H1 (cell line): ENCODE data around the gene MRPL54. TPM values are rescaled to one million over a fixed set of nuclear protein-coding genes. Genes with fewer than 3 reads are reported as not detected.

ENCODE experiments used
- CTCF ChIA-PET: fragments of 300-600 bp; sonication (Branson Sonifier 250); formaldehyde crosslinking; loops from one replicate; lab custom pipeline; 2021; ENCODE audit not compliant: partially characterized antibody; lab: Charles Lee
- POLR2A ChIA-PET: fragments of 300-600 bp; sonication (Branson Sonifier 250); formaldehyde crosslinking; loops from one replicate; lab custom pipeline; 2021; ENCODE audit warnings: inconsistent platforms; ENCODE audit not compliant: partially characterized antibody; lab: Charles Lee
- DNase-seq, 2 experiments: peaks; one replicate each; pipeline versions ENCODE4 v3.0.0 to v3.0.0-alpha.2; 2010 to 2022; ENCODE audit warnings: low spot score in 2 of 2, low read depth in 1 of 2, mixed read lengths in 1 of 2
- FAIRE-seq: peaks from 2 replicates; lab custom pipeline; 2011; peaks lifted over from hg19 to GRCh38; lab: Jason Lieb, UNC
- H2AFZ ChIP-seq: 2 replicates; pipeline ENCODE4 v1.8.1; 2012; ENCODE audit warnings: low read length, inconsistent platforms
- H2AK5ac ChIP-seq: 2 replicates; pipeline ENCODE4 v1.6.1; 2013; ENCODE audit warnings: low read depth, low read length
- H2BK120ac ChIP-seq: replicated peaks from 2 replicates; pipeline ENCODE3; 2013; ENCODE audit warnings: low read depth, low read length, inconsistent platforms
- H2BK12ac ChIP-seq: 2 replicates; pipeline ENCODE4 v1.6.1; 2013; ENCODE audit warnings: low read depth, low read length
- H2BK15ac ChIP-seq: 2 replicates; pipeline ENCODE4 v1.6.1; 2013; ENCODE audit warnings: low read length
- H2BK20ac ChIP-seq: 2 replicates; pipeline ENCODE4 v1.6.1; 2013; ENCODE audit warnings: low read length
- H2BK5ac ChIP-seq: 2 replicates; pipeline ENCODE4 v1.6.1; 2013; ENCODE audit warnings: low read depth, low read length
- H3K14ac ChIP-seq: 2 replicates; pipeline ENCODE4 v1.6.1; 2013; ENCODE audit warnings: inconsistent platforms; ENCODE audit not compliant: insufficient read length
- H3K18ac ChIP-seq: 2 replicates; pipeline ENCODE4 v1.6.1; 2013; ENCODE audit warnings: low read length; ENCODE audit errors: extremely low read depth
- H3K23ac ChIP-seq: 2 replicates; pipeline ENCODE4 v1.6.1; 2013; ENCODE audit warnings: inconsistent platforms; ENCODE audit not compliant: insufficient read length
- H3K23me2 ChIP-seq: 2 replicates; pipeline ENCODE4 v1.6.1; 2013; ENCODE audit warnings: low read depth, low read length
- H3K27ac ChIP-seq: 2 replicates; pipeline ENCODE4 v1.6.1; 2011; ENCODE audit warnings: low read depth, low read length, inconsistent platforms
- H3K27me3 ChIP-seq, 4 experiments: replicated peaks in 1 of 4; 1 replicate in 1 of 4; 2 replicates in 3 of 4; pipeline versions ENCODE4 v1.6.1 to v1.8.1; 2011 to 2013; ENCODE audit warnings: low read length in 3 of 4, mild to moderate bottlenecking in 3 of 4, inconsistent platforms in 2 of 4, mixed read lengths in 2 of 4, moderate library complexity in 1 of 4; ENCODE audit not compliant: control insufficient read depth in 3 of 4, insufficient read depth in 3 of 4; ENCODE audit errors: extremely low read depth in 1 of 4
- H3K36me3 ChIP-seq, 4 experiments: 2 replicates each; pipeline versions ENCODE4 v1.6.1 to v1.8.1; 2011 to 2013; ENCODE audit warnings: mild to moderate bottlenecking in 4 of 4, low read length in 3 of 4, moderate library complexity in 2 of 4, control low read depth in 1 of 4, inconsistent platforms in 1 of 4; ENCODE audit not compliant: insufficient read depth in 4 of 4, control insufficient read depth in 2 of 4
- H3K4ac ChIP-seq: replicated peaks from 2 replicates; pipeline ENCODE3; 2013; ENCODE audit warnings: low read length, low read depth, mixed read lengths, inconsistent platforms; ENCODE audit not compliant: insufficient read length
- H3K4me1 ChIP-seq, 4 experiments: replicated peaks in 1 of 4; 1 replicate in 1 of 4; 2 replicates in 3 of 4; pipeline versions ENCODE4 v1.6.1 to v1.8.1; 2011 to 2013; ENCODE audit warnings: low read length in 3 of 4, inconsistent platforms in 2 of 4, mixed read lengths in 1 of 4; ENCODE audit not compliant: insufficient read depth in 4 of 4, control insufficient read depth in 3 of 4
- H3K4me2 ChIP-seq, 2 experiments: 2 replicates each; pipeline versions ENCODE4 v1.6.1 to v1.8.1; 2011 to 2013; ENCODE audit warnings: low read depth in 2 of 2, low read length in 2 of 2, control low read depth in 1 of 2, inconsistent platforms in 1 of 2, mild to moderate bottlenecking in 1 of 2; ENCODE audit not compliant: insufficient read depth in 1 of 2
- H3K4me3 ChIP-seq, 4 experiments: fragments of 200-600, 300-600 bp in 1 of 4; sonication (generic), shearing (Covaris generic), sonication (Bioruptor Twin) in 1 of 4; 2 replicates each; pipeline versions ENCODE4 v1.5.1 to v1.8.1; 2011 to 2016; ENCODE audit warnings: low read length in 4 of 4, low read depth in 3 of 4, control low read depth in 2 of 4, inconsistent platforms in 2 of 4, mild to moderate bottlenecking in 2 of 4, mixed read lengths in 1 of 4, moderate library complexity in 1 of 4; ENCODE audit not compliant: insufficient read depth in 2 of 4; ENCODE audit errors: extremely low read depth in 1 of 4
- H3K56ac ChIP-seq: replicated peaks from 2 replicates; pipeline ENCODE3; 2013; ENCODE audit warnings: low read depth, mild to moderate bottlenecking, mixed read lengths, low read length, inconsistent platforms; ENCODE audit not compliant: insufficient read length
- H3K79me1 ChIP-seq: 2 replicates; pipeline ENCODE4 v1.6.1; 2013; ENCODE audit warnings: low read depth, low read length, control low read depth
- H3K79me2 ChIP-seq, 2 experiments: 2 replicates each; pipeline versions ENCODE4 v1.6.1 to v1.8.1; 2012 to 2013; ENCODE audit warnings: low read length in 2 of 2, mild to moderate bottlenecking in 2 of 2, inconsistent platforms in 1 of 2; ENCODE audit not compliant: insufficient read depth in 2 of 2, control insufficient read depth in 1 of 2
- H3K9ac ChIP-seq, 4 experiments: replicated peaks in 1 of 4; 1 replicate in 1 of 4; 2 replicates in 3 of 4; pipeline versions ENCODE4 v1.6.1 to v1.8.1; 2011 to 2013; ENCODE audit warnings: low read depth in 3 of 4, low read length in 3 of 4, control low read depth in 2 of 4, mild to moderate bottlenecking in 2 of 4, moderate library complexity in 2 of 4, inconsistent platforms in 1 of 4; ENCODE audit errors: extremely low read depth in 1 of 4
- H3K9me3 ChIP-seq, 2 experiments: 2 replicates each; pipeline versions ENCODE4 v1.6.1 to v1.8.1; 2012 to 2013; ENCODE audit warnings: mild to moderate bottlenecking in 2 of 2, moderate library complexity in 2 of 2, control low read depth in 1 of 2, inconsistent platforms in 1 of 2, low read depth in 1 of 2, low read length in 1 of 2, mixed read lengths in 1 of 2; ENCODE audit not compliant: insufficient read depth in 2 of 2
- H4K20me1 ChIP-seq, 2 experiments: replicated peaks in 1 of 2; 2 replicates each; pipeline versions ENCODE3 to v1.8.1; 2011 to 2013; ENCODE audit warnings: inconsistent platforms in 2 of 2, low read length in 2 of 2, mild to moderate bottlenecking in 1 of 2; ENCODE audit not compliant: insufficient read depth in 2 of 2, control insufficient read depth in 1 of 2
- H4K5ac ChIP-seq: 2 replicates; pipeline ENCODE4 v1.6.1; 2013; ENCODE audit warnings: low read length, low read depth, mixed read lengths, inconsistent platforms; ENCODE audit not compliant: insufficient read length
- H4K8ac ChIP-seq: 2 replicates; pipeline ENCODE4 v1.8.0; 2013; ENCODE audit warnings: mild to moderate bottlenecking, moderate library complexity, low read length, inconsistent platforms; ENCODE audit not compliant: insufficient read depth; ENCODE audit errors: extremely low read depth
- H4K91ac ChIP-seq: replicated peaks from 2 replicates; pipeline ENCODE3; 2013; ENCODE audit warnings: low read length, mixed read lengths, inconsistent platforms; ENCODE audit not compliant: insufficient read length
- BCL11A ChIP-seq, 2 experiments: IDR thresholded peaks; one replicate each; pipeline ENCODE4 v1.6.1; 2011; ENCODE audit warnings: low read depth in 2 of 2, low read length in 2 of 2, mild to moderate bottlenecking in 2 of 2
- BRCA1 ChIP-seq: IDR thresholded peaks from 2 replicates; pipeline ENCODE4 v1.6.1; 2012; ENCODE audit warnings: low read depth, low read length, improper control_type of control experiment
- E2F6 ChIP-seq: IDR thresholded peaks from 2 replicates; pipeline ENCODE4 v1.6.1; 2012; ENCODE audit warnings: inconsistent platforms
- MAX ChIP-seq: IDR thresholded peaks from 2 replicates; pipeline ENCODE4 v1.6.1; 2012; ENCODE audit warnings: inconsistent platforms
- PHF8 ChIP-seq: fragments of 200-600 bp; sonication (generic); conservative IDR thresholded peaks from 2 replicates; pipeline ENCODE4 v1.7.1; 2012; ENCODE audit warnings: low read depth, mild to moderate bottlenecking, inconsistent platforms, low read length, moderate library complexity
- POLR2A ChIP-seq, 2 experiments: IDR thresholded peaks; 1 replicate in 1 of 2; 2 replicates in 1 of 2; pipeline ENCODE4 v1.6.1; 2011; ENCODE audit warnings: low read depth in 2 of 2, low read length in 2 of 2, mild to moderate bottlenecking in 2 of 2; ENCODE audit errors: control extremely low read depth in 1 of 2
- POU5F1 ChIP-seq: IDR thresholded peaks from 2 replicates; pipeline ENCODE4 v1.6.1; 2011; ENCODE audit warnings: low read depth, mild to moderate bottlenecking, low read length, moderate library complexity
- RBBP5 ChIP-seq: IDR thresholded peaks from 2 replicates; pipeline ENCODE4 v1.7.1; 2012; ENCODE audit warnings: low read depth, mild to moderate bottlenecking, inconsistent platforms, low read length, moderate library complexity, borderline replicate concordance
- SIN3A ChIP-seq, 2 experiments: IDR thresholded peaks in 1 of 2; conservative IDR thresholded peaks in 1 of 2; 2 replicates each; pipeline ENCODE4 v1.6.1; 2011 to 2012; ENCODE audit warnings: low read length in 2 of 2, improper control_type of control experiment in 1 of 2, low read depth in 1 of 2, mild to moderate bottlenecking in 1 of 2
- SP1 ChIP-seq: IDR thresholded peaks from 2 replicates; pipeline ENCODE4 v1.6.1; 2011; ENCODE audit warnings: low read depth, low read length
- SP2 ChIP-seq: IDR thresholded peaks from 2 replicates; pipeline ENCODE4 v1.6.1; 2012; ENCODE audit warnings: mild to moderate bottlenecking, low read length, inconsistent platforms
- TCF12 ChIP-seq: IDR thresholded peaks from 2 replicates; pipeline ENCODE4 v1.6.1; 2011; ENCODE audit warnings: low read depth, mild to moderate bottlenecking, low read length
- YY1 ChIP-seq: IDR thresholded peaks from 2 replicates; pipeline ENCODE4 v1.6.1; 2011; ENCODE audit warnings: low read depth, mild to moderate bottlenecking, low read length
- ZNF274 ChIP-seq: IDR thresholded peaks from 2 replicates; pipeline ENCODE4 v1.7.0; 2012; ENCODE audit warnings: low read length, borderline replicate concordance; ENCODE audit errors: extremely low read depth
- WGBS, 2 experiments: shearing (Covaris generic) in 1 of 2; methylation state at CpG; one replicate each; pipeline versions ENCODE4 v1.1.6 to v1.1.7; 2013 to 2015; ENCODE audit warnings: low lambda C conversion rate in 2 of 2, mixed read lengths in 2 of 2, inconsistent platforms in 1 of 2, low coverage in 1 of 2, missing lambda C conversion rate in 1 of 2; ENCODE audit not compliant: insufficient replicate concordance in 2 of 2, insufficient coverage in 1 of 2, insufficient read length in 1 of 2; ENCODE audit errors: extremely low coverage in 1 of 2, missing lambda C conversion rate in 1 of 2; 5-methylcytosine and 5-hydroxymethylcytosine counted together
- polyA plus RNA-seq, 7 experiments: library from polyadenylated mRNA; depleted of rRNA in 3 of 7; stranded (reverse) in 5 of 7; unstranded in 2 of 7; fragments of >200 nt in 5 of 7; fragments of 200-250 nt in 2 of 7; gene quantifications; 1 replicate in 5 of 7; 2 replicates in 1 of 7; 4 replicates in 1 of 7; pipeline versions ENCODE4 v1.2.1 to v1.2.3, GENCODE V29; 2011 to 2013; ENCODE audit warnings: missing spikeins in 2 of 7, mixed read lengths in 2 of 7
- total RNA-seq: library from RNA; stranded (reverse); fragmentation: NEBNext Ultra II Directional; extraction: Animal tissue kit (Norgen Biotek cat#: 25700); gene quantifications from 2 replicates; pipeline ENCODE4 v1.2.1, GENCODE V29; 2021

MRPL54 gene
- total and polyA plus RNA-seq, 2 of the 8 experiments (the other 6 are each of a cell fraction or from before 2014, with no cell fraction given): 63.8 to 72.8 TPM

- POLR2A ChIA-PET: interaction anchor here (0.9 to 1.4 kb wide), 2 partner anchors 9 to 266 kb away, joined by 3 read pairs; partner anchors contain the start of gene EEF2
- Histone ChIP-seq H4K91ac (no peak overlapping the region), H3K23ac (no peak overlapping the region), H3K4me1 (peaks cover 0 to 11% (median 6%) of the 10 kb centered on the region in 4 experiments; a peak in 5 of 7 replicates), H3K27ac (no peak overlapping the region), H2BK120ac (no peak overlapping the region), H4K5ac (no peak overlapping the region), H3K18ac (no peak overlapping the region), H3K79me1 (no peaks in the 10 kb centered on the region), H3K9ac (no peak overlapping the region), H2AFZ (no peak overlapping the region), H3K4me3 (no peak overlapping the region), H2BK20ac (no peak overlapping the region), H2AK5ac (no peak overlapping the region), H3K56ac (no peak overlapping the region), H4K8ac (no peak overlapping the region), H2BK5ac (no peak overlapping the region), H2BK15ac (no peak overlapping the region), H3K4me2 (no peak overlapping the region), H2BK12ac (no peak overlapping the region), H3K27me3 (peaks cover 0 to 3% (median 0%) of the 10 kb centered on the region in 4 experiments; a peak in 2 of 7 replicates), H4K20me1 (no peaks in the 10 kb centered on the region), H3K79me2 (no peaks in the 10 kb centered on the region), H3K4ac (no peak overlapping the region), H3K9me3 (no peaks in the 10 kb centered on the region), H3K14ac (no peak overlapping the region), H3K23me2 (peaks cover 8% of the 10 kb centered on the region; the same call in 1 of the 2 replicates), H3K36me3 (no peaks in the 10 kb centered on the region)
- FAIRE-seq (no peak), DNase-seq (no peak)
- CTCF ChIA-PET: interaction anchor here (0.8 to 5.8 kb wide), 14 partner anchors 12 to 878 kb away, joined by 3 to 66 read pairs (median 4); partner anchors contain the start of gene TJP3
- WGBS, 2 experiments: 92% methylated on average over 4 of the region's 4 CpGs; no CpG with 5 or more reads in 1 of the 2 experiments
- no peak for TF ChIP-seq BRCA1
- TF ChIP-seq E2F6: no peak
- no peak for TF ChIP-seq PHF8
- TF ChIP-seq SP1: 0 out of 2 replicates have a peak, but pooled peaks have one; percentile 1
- no peak for TF ChIP-seq BCL11A (IDR thresholded peaks at IDR 0.05; ENCODE audit: low read depth in 2 of 2, low read length in 2 of 2)
- no peak for TF ChIP-seq POU5F1
- TF ChIP-seq POLR2A (IDR thresholded peaks at IDR 0.05; ENCODE audit: control extremely low read depth in 1 of 2, low read depth in 2 of 2, low read length in 2 of 2): no peak
- no peak for TF ChIP-seq RBBP5
- no peak for TF ChIP-seq SP2
- TF ChIP-seq SIN3A (conservative IDR thresholded peaks at IDR 0.05 in 1 of 2, IDR thresholded peaks at IDR 0.05 in 1 of 2; ENCODE audit: low read depth in 1 of 2, low read length in 2 of 2): no peak
- no peak for TF ChIP-seq MAX
- no peak for TF ChIP-seq TCF12
- no peak for TF ChIP-seq YY1
- TF ChIP-seq ZNF274: no peak
These were observed 42.6 kb upstream of the MRPL54 start for GRCh38 chr19:3719868-3720267.
